H1 (cell line): ENCODE measurements around the gene STX8.

Experiments
- ASH2L ChIP-seq: fragments of 200-600, 300-600 bp; sonication (generic); IDR thresholded peaks from one replicate; pipeline ENCODE4 v1.7.1; 2017; ENCODE audit warnings: low read length
- CTCF ChIP-seq, 3 experiments: IDR thresholded peaks; 1 replicate in 2 of 3; 2 replicates in 1 of 3; pipeline versions ENCODE4 v1.5.1 to v1.6.1; 2011; ENCODE audit warnings: low read length in 3 of 3, mild to moderate bottlenecking in 3 of 3, inconsistent platforms in 2 of 3, low read depth in 1 of 3, moderate library complexity in 1 of 3; ENCODE audit not compliant: insufficient read depth in 1 of 3; ENCODE audit errors: control extremely low read depth in 1 of 3
- EP300 ChIP-seq, 2 experiments: IDR thresholded peaks; 1 replicate in 1 of 2; 2 replicates in 1 of 2; pipeline ENCODE4 v1.6.1; 2011 to 2012; ENCODE audit warnings: low read depth in 2 of 2, low read length in 2 of 2, mild to moderate bottlenecking in 2 of 2, borderline replicate concordance in 1 of 2, inconsistent platforms in 1 of 2, moderate library complexity in 1 of 2
- HDAC2 ChIP-seq, 2 experiments: fragments of 300-600 bp in 1 of 2; sonication (generic) in 1 of 2; IDR thresholded peaks; 2 replicates each; pipeline ENCODE4 v1.6.1; 2011 to 2012; ENCODE audit warnings: low read depth in 2 of 2, low read length in 2 of 2, mild to moderate bottlenecking in 2 of 2, moderate library complexity in 2 of 2, borderline replicate concordance in 1 of 2, inconsistent platforms in 1 of 2
- HDAC6 ChIP-seq: IDR thresholded peaks from one replicate; pipeline ENCODE4 v1.7.1; 2012; ENCODE audit warnings: low read depth, mild to moderate bottlenecking, inconsistent platforms, low read length, moderate library complexity
- MAFK ChIP-seq: IDR thresholded peaks from 2 replicates; pipeline ENCODE4 v1.6.1; 2012; ENCODE audit warnings: low read depth, mild to moderate bottlenecking, improper control_type of control experiment, low read length
- POLR2A ChIP-seq, 2 experiments: IDR thresholded peaks; 1 replicate in 1 of 2; 2 replicates in 1 of 2; pipeline ENCODE4 v1.6.1; 2011; ENCODE audit warnings: low read depth in 2 of 2, low read length in 2 of 2, mild to moderate bottlenecking in 2 of 2; ENCODE audit errors: control extremely low read depth in 1 of 2
- SRF ChIP-seq: IDR thresholded peaks from 2 replicates; pipeline ENCODE4 v1.6.1; 2011; ENCODE audit warnings: mild to moderate bottlenecking, low read depth, low read length, moderate library complexity
- TAF1 ChIP-seq: IDR thresholded peaks from 2 replicates; pipeline ENCODE4 v1.6.1; 2011; ENCODE audit warnings: mild to moderate bottlenecking, low read depth, low read length
- YY1 ChIP-seq: IDR thresholded peaks from 2 replicates; pipeline ENCODE4 v1.6.1; 2011; ENCODE audit warnings: low read depth, mild to moderate bottlenecking, low read length

GRCh38 chr17:9272501-9273200, 303.0 kb downstream of the STX8 start:
- peak in 1 of 3 experiments; percentile 13; a peak in 1 of 4 replicates for TF ChIP-seq CTCF (IDR thresholded peaks at IDR 0.05; ENCODE audit: control extremely low read depth in 1 of 3, insufficient read depth in 1 of 3, low read depth in 1 of 3, low read length in 3 of 3)
- TF ChIP-seq POLR2A (IDR thresholded peaks at IDR 0.05; ENCODE audit: control extremely low read depth in 1 of 2, low read depth in 2 of 2, low read length in 2 of 2): no peak
- no peak for TF ChIP-seq EP300 (IDR thresholded peaks at IDR 0.05; ENCODE audit: borderline replicate concordance in 1 of 2, low read depth in 2 of 2, low read length in 2 of 2)
- TF ChIP-seq YY1: no peak
- no peak for TF ChIP-seq SRF
- TF ChIP-seq MAFK: no peak
- TF ChIP-seq ASH2L: no peak
- no peak for TF ChIP-seq HDAC6
- TF ChIP-seq TAF1: no peak
- no peak for TF ChIP-seq HDAC2 (IDR thresholded peaks at IDR 0.05; ENCODE audit: borderline replicate concordance in 1 of 2, low read depth in 2 of 2, low read length in 2 of 2)
